GM21515 (cell line): ENCODE results near the gene MPHOSPH8.
"Not testable (repeated sequence)": the region's sequence is repeated elsewhere in the genome, so short reads cannot be mapped to it uniquely, and the experiment has no call there.

Experiments used
- ATAC-seq: cut with Tn5 transposase; IDR thresholded peaks from one replicate; pipeline ENCODE4 v1.9.1; 2021; ENCODE audit not compliant: unreplicated experiment

Gene MPHOSPH8

DNA sequence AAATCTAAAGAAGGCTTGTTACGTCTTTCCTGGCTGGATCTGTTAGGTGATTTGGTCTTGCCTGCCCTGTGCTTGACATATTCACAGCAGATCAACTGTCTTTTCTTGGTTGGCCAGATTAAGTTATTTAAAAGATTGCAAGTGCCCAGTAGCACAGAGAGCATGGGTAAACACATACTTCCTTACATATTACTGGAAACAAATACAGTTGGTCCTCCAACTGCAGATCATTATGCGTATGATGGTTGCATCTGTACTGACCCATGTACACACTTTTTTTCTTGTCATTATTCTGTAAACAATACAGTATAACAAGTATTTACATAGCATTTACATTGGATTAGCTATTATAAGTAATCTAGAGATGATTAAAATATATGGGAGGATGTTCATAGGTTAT is 9.2 kb upstream of the MPHOSPH8 start:
- ATAC-seq, result no peak

DNA sequence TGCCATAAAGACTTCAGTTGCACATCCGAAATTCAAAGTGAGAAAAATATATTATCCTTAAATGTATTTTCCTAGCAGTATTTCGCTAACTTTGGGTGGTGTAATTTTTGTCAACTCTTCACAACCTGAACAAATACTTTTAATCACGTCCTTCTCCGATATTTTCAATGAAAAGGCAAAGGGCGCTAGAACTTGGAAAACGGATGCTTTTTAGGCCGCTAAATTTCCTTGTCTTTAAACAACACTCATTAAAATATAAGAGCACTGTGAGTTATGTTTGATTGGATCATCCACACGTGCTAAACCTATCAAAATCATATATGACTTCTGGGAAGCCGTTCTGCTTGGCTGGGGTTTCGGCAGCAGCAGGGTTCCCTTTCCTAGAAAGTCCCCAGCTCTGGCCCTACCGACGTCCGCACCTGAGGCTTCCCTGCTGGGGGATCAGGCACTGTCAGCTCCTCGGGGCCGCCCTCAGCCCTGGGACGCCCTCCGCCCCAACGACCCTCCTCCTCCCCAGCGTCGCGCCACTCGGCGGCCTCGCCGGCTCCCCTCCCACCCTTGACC is 462 bp upstream of the MPHOSPH8 start:
- ATAC-seq, result no peak

DNA sequence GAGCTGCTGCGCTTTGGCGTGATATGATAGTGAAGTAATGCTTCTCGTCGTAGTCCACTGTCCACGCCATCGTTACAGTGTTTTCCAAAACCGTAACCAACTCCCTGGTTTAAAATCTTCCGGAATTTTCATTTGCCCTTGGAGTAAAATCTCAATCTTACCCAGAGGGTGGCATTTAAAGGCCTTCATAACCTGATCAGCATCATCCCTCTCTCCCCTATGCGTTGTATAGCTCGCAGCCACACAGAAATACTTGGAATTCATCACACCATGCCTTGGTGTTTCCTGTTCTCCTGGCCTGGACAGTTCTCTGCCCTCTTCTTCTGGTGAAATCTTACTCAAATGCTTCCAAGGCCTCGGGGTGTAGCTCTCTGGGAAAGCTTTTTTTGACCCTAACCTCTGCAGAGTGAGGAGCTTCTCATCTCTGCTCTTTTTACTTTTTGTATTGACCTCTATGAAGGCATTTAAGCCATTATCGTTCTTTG is 839 bp downstream of the MPHOSPH8 start:
- ATAC-seq, result no peak

DNA sequence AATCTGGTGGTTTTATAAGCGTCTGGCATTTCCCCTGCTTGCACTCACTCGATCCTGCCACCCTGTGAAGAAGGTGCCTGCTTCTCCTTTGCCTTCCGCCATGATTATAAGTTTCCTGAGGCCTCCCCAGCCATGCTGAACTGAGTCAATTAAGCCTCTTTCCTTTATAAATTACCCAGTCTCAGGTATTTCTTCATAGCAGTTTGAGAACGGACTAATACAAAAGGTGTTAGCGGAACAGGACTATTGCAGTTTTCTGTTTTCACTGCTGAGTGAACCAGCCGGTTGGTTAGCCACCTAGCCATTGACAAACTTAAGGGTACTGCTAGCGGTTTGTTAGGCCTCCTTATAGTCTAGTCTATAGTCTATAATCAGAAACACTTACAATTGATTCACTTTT is 2.5 kb downstream of the MPHOSPH8 start:
- ATAC-seq, result not testable (repeated sequence)

DNA sequence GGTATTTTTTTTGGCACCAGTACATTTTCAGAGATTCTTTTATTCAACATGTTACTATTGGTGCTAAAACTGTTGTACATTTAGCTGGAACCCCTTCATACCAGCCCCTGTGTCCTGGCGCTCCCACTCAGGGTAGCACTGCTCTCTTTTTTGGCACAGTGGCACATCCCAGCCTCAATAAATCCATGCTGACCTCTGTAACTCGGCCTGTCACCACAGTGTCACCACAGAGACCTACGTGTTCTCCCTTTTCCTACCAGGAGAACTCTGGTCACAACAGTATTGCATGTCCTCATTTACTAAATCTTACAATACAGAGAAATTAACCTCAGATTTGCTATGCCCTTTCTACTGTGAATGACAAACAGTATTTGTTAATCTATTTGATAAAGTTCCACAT is 10.2 kb downstream of the MPHOSPH8 start:
- no peak for ATAC-seq

DNA sequence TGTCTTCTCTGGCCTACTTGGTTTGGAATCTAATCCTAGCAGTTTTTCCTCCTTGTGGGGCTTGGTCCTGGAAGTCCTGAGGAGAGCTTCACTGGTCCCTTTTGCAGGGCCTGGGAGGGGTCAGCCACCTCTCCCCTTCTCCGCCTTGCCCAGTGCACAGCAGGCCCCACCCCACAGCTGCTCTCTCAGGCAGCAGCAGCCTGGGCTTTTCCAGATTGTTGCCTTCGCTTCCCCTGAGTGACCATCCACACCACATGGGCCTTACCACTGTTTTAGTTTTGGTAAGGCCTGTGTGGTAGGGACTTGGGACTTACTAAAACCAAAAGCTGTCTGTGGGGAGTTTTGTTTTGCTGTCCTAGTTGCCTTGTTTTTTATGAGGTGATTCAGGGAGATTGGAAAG is 11.5 kb downstream of the MPHOSPH8 start:
- ATAC-seq, result no peak

DNA sequence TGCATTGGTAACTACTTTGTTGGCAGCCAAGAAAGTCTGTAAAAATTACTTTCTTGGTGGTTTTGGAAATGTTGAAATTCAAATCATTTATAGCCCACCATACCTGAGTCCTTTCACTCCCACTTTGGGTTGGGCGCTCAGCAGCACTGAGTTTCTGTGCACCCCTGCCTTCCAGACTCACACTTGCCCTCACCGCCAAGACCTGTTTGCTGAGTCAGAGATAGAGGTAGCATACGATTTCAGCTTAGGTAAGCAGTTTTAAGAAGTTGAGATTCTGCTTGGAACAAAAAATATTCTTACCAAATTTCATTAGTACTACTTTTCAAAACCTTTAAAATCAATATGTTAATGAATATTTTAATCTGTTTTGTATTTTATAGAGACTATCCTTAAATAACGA is 12.6 kb downstream of the MPHOSPH8 start:
- ATAC-seq, result no peak

DNA sequence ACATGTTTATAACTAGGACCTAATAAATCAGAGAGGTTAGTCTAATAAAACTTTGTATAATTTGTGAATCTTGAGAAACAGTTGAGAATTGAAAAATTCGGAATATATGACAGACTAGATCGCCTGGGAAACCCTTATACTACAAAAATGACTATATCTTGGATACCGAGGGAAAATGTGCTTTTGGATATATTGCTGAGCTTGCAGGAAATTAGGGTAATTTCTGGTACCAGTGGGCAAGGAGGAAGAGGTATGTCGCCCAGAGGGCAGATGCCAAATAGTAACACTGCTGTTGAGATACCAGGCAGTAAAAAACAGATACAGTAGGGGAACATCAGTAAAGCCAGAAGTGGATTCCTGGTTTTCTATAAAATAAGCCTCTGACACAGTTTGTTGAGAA is 17.3 kb downstream of the MPHOSPH8 start:
- ATAC-seq, result no peak

DNA sequence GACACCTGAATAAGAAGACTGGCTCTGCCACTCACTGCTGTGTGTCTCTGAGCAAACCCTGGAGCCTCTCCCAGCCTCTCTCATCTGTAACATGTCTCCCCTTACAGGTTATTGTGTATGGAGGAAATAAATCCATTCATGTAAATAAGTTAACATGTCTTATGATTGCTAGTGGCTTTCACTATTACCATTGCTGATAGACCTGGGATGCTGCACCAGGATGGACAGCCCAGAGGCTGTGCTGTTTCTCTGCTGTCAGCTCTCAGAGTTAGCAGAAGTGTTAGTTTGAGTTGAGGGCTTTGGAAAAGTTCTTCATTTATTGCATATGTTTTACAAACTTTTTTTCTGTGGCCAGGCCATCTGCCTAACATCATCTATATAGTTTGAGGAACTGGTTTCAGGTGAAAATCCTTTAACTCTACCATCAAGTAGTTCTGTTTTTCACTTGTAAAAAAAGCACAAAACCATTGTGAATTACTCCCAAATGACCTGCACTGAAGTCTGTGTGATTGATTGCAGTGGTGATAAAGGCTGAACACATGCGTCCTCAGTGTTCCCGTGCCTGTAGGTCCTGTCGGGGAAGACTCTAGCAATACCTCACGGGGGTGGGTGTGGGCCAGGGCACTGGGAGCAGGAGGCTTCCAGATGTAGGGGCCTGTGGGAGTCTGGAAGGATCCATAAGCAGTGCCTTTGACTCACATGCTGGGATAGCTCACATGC is 24.6 kb downstream of the MPHOSPH8 start:
- ATAC-seq, result no peak

DNA sequence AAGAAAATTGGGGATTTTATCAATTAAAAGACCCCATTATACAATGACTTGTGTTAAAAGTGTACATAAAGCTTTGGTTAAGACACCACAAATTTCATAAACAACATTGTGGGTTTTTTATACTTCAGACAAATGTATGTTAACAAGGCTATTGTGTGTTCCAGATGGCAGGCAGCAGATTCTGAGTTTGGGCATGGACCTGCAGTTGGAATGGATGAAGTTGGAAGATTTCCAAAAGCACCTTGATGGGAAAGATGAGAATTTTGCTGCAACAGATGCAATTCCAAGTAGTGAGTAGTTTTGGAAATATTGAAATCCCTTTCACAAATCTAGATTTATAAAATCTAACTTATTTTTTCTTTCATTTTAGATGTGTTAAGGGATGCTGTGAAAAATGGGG is 25.4 kb downstream of the MPHOSPH8 start:
- no peak for ATAC-seq

DNA sequence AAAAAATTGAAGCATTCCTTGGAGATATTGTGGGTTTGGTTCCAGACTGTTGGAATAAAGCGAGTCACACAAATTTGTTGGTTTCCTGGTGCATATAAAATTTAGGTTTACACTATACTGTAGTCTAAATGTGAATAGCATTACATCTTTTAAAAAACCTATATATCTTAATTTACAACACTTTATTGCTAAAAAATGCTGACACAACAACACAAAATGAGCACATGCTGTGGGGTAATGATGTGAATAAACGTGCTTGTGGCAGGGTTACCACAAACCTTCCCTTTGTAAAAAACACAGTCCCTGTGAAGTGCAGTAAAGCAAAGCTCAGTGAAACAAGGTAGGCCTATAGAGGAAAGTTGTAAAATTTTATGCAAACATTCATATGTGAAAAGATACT is 27.7 kb downstream of the MPHOSPH8 start:
- no peak for ATAC-seq

DNA sequence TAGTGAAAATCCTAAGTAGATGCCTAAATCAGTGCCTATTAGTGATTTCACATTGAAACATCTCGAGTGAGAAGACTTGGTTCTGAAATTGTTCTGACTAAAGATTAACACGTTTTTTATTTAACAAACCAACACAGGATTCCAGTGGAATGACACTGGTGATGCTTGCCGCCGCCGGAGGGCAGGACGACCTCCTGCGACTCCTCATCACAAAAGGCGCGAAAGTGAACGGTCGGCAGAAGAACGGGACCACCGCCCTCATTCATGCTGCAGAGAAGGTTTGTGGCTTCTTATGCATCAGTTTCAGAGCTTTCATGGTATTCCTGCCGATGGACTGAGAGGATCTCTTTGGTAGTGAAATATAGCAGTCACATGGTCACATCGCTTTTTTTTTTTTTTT is 28.1 kb downstream of the MPHOSPH8 start:
- ATAC-seq, result no peak

DNA sequence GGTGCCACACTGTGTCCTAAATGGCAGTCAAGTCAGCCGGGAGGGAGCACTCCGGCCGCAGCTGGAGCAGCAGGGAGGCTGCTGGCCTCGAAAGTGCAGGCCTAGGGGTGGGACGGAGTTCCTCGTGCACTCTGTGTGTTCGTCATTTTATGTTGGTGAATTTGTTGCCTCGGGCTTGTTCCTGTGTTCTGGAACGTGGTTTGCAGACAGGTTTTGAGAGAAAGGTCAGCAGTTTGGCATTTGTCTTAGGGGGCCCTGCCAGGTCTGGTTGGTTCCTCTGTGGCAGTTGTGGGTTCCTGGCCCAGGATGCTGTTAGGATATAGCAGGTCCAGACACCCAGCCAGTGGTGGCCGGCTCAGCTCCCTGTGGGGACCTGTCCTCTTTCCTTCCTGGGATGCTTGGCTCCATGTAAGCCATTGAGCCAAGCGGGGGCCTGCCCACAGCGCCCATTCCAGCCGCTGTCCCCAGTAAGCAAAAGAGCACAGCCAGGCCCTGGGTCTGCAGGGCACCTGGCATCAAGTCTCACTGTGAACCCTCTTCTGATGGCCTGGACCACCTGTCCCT is 30.0 kb downstream of the MPHOSPH8 start:
- ATAC-seq, result no peak

DNA sequence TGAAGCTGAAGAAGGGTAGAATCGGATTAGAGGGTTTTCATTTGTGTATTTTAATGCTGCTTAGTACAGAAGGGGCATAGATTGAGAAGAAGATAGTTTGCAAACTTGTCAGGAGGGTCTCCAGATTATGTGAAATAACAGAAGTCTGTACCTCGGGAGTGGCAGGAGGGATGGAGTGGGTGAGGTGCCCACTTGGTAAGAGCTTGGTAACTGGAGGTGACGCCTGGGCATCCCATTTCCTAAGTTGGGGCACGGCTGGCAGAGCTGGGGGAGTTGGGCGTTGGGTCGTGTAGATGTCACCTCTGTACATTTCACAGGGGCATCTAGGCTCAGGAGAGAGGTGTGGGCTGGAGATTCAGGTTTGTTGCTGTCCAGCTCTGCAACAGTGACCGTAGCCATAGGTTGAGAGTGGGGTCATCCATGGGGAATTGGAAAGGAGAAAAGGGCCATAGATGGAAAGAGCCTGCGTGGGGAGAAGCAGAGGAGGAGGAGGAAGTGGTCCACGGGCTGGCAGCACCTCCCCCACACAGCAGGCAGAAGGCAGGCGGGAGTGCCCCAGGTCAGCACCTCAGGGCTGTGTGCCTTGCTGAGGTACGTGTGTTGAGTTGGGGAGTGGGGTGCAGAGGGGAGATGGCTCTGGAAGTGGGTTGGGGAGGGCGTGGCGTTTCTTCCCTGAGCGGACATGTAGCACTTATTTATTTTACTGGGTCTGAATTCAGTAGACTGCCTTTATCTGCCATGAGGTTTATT is 31.2 kb downstream of the MPHOSPH8 start:
- no peak for ATAC-seq

DNA sequence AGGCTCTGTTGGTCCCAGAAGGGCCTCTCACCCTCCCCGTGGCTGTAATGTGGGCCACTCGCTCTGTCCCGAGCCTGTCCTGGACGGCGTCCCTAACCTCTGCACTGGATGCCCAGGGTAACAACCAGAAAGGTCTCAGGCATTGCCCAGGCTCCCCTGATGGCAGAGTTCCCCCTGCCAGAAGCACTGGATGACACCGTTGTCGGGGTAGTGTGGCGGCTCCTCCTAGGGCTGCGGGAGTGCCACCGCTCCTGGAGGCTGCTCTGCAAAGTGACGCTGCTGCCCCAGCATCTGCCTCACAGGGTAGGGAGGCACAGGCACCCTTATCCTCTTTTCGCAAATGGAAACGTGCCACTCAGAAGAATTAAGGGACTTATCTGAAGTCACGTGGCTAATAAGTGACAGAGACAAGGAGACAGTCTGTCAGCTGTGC is 32.0 kb downstream of the MPHOSPH8 start:
- no peak for ATAC-seq

DNA sequence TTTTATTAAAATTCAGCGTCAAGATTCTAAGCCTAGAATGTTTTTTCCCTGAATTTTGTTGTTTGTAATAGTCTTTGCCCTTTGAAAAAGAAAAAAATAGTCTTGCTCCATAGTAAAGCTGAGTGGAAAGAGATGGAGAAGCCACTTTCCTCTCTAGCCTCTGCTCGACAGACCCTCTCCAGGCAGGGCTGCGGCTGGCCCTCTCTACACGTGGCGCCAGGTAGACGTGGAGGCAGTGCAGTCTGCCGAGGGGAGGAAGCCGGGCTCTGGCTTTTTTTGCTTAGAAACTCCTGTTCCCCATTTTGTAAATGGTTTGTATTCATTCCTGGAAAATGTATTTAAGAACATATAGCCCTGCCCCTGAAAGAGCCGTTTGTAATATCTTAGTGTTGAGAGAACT is 35.3 kb downstream of the MPHOSPH8 start:
- ATAC-seq, result no peak

DNA sequence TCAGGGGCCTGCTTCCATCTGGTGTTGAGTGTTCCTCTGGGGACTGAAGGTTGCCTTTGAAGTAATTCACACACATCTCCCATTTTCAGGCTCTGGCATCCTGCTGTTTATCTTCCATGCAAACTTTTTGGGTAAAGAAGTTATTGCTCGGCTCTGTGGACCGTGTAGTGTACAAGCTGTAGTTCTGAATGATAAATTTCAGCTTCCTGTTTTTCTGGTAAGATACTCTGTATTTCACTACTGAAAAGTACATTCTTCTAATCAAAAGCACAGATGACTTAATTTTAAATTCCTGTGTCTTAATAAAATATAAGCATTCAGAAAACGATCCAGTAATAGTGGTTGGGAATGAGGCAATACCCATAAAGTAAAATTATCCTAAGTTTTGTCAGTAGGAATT is 36.7 kb downstream of the MPHOSPH8 start:
- no peak for ATAC-seq

DNA sequence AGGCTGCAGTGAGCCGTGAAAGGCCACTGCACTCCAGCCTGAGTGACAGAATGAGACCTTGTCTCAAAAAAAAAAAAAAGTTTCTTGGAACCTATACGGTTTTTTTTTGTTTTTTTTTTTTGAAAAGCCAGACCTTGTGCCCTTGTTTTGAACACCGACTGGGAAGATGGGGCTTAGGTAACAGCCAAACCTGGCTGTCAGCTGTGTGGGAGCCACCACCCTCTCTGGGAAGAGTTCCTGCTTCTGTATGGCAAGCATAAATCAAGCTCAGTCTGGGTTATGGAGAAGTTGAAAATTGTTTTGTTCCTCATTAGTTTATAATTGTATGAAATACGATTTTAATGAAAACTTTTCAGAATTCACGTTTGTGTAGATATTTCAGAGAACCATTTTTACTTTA is 39.5 kb downstream of the MPHOSPH8 start:
- ATAC-seq, result no peak

DNA sequence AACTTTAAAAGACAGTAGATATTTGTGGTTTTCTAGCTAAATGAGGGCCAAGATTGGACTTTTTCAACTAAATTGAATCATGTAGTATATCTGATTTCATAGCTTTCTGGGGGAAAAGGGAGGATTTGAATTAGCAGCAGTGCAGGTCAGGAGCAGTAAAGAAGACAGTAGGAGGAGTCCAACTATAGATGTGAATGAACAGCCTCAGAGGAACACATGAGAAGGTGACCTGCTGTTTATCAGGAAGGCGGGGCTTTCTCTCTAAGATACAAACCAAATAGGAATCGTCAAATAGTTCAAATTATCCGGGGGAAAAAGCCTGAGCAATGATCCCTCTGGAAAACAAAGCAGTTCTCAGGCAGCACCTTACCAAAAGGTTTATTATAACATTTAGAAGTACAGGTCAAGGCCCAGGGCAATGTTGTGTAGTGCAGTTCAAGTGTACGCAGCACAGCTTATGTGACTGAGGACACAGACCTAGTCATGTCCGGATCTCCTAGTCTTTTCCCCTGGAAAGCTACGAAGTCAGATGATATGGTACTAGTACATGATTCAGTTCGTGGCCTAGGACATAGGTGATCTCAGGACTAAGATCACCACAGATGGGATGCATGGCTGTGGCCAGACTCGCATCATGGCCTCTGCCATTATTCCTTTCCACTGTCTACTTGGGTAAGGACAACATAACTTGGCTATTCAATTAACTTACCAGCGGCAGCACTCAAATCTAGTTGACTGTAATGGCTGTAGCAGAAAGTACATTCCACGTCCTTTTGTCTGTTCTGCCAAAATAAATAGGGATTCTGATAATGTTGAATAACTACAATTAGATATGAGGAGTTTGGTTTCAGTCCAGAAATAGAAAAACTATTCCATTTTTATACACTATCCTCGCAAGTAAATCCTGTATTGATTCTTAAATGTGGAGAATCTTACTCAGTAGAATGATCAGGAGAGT is 40.3 kb downstream of the MPHOSPH8 start:
- ATAC-seq, result no peak

DNA sequence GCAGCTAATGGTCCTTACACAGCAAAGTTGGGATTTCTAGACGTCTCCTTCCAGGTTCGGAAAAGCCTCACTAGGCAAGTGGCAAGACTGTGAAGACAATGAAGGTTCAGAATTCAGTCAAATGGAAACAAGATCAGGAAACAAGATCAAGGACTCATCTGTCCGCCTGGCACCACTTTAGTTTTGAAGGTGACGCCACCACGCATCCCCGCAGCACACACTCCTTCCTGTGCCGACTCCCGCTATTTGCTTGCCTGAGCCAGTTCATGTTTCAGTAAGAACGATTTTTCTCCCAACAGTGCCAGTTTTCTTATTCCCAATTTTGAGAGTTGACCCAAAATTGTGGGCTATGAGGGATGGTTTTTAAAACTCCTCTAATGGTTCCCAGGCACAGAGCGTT is 41.4 kb downstream of the MPHOSPH8 start:
- ATAC-seq, result no peak

DNA sequence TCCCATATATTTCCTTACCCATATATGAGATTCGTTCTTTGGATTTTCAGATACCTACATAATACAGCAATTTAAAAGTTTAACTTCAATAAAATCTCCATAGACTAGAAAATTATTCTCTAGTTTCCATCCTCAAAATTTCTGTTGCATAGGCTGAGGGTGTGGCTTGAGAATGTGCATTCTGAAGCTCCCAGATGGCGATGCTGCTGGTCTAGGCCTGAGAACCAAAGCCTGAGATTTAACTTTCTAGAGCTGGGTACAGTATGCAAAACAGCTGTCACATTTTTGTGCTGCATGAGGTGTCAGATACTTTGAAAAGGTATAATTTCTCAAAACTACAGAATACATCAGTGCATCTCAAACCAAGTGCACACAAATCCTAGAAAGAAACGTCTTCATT is 42.7 kb downstream of the MPHOSPH8 start:
- ATAC-seq, result no peak
